ENCODE results near the gene DNAJB13. TPM values are rescaled to one million over a fixed set of nuclear protein-coding genes. Genes with fewer than 3 reads are reported as not detected.

DNAJB13 gene
- total RNA-seq, 4 donors from 2014 or later, result not detected

DNA sequence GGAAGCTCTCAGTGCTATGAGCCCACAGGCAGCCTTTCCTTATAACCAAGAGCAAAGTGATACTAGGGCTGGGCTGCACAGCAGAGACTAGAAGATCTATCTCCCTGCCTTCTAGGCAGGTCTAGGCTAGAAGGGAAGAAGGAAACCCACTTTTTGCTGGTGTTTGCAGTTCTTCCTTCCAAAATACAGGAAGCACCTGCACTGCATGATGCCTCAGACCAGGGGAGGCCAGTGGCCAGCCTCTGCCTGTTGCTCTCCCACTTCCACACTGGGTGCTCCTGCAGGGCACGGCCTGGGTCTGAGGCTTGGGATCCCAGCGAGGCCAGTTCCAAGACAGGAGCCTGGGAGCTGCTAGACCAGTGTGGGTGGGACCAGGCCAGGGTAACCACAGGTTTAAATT, 64.1 kb downstream of the DNAJB13 start:
- H3K36me3 ChIP-seq, result peaks cover 18% of the 10 kb centered on the region
- WGBS, result 80% methylated on average over 1 of the region's 2 CpGs
- H3K27ac ChIP-seq, result no peak overlapping the region
- no peaks in the 10 kb centered on the region for H3K9me3 ChIP-seq
- DNase-seq (ENCODE audit: low spot score in 2 of 2), result no peak
- peaks cover 50% of the 10 kb centered on the region for H3K4me1 ChIP-seq
- H3K4me3 ChIP-seq, result no peak overlapping the region
- H3K27me3 ChIP-seq, result no peaks in the 10 kb centered on the region
- no peak for TF ChIP-seq POLR2AphosphoS5 (IDR thresholded peaks at IDR 0.05)

DNA sequence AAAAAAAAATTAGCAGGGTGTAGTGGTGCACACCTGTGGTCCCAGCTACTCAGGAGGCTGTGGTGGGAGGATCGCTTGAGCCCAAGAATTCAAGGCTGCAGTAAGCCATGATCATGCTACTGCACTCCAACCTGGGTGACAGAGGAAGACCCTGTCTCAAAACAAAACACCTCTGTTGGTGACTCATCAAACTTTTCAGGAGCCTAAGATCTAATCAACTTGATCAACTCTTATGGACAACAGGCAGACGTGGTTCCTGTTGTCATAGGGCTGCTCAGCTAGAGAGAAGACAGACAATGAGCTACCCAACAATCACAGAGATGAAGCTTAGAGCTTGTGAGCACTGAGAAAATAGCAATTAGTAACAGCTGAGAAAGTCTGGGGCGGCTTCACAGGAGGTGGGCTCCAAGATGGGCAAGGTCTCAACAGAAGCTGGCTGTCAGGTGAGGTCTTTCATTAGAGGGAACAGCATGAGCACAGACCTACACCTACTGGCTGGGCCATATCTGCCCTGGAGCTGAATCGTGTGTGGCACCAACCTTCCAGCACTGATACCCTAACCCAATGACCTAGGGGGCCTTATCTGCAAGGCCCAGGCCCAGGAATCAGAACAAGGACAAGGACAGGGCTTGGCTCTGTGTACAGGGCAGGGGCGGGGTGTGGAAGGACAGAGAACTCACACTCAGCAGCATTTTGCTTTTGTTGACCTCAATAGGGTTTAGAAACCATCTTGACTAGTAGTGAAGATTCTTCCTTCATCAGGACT, 65.3 kb downstream of the DNAJB13 start:
- H3K4me1 ChIP-seq, result peaks cover 44% of the 10 kb centered on the region
- H3K9me3 ChIP-seq, result no peaks in the 10 kb centered on the region
- H3K27me3 ChIP-seq, result no peaks in the 10 kb centered on the region
- no peak overlapping the region for H3K4me3 ChIP-seq
- DNase-seq (ENCODE audit: low spot score in 2 of 2), result no peak
- 100% methylated on average over 4 of the region's 5 CpGs for WGBS
- no peak for TF ChIP-seq POLR2AphosphoS5 (IDR thresholded peaks at IDR 0.05)
- no peak for TF ChIP-seq POLR2A (IDR thresholded peaks at IDR 0.05)
- no peak for TF ChIP-seq EP300 (IDR thresholded peaks at IDR 0.05)
- TF ChIP-seq, protein P1, sequence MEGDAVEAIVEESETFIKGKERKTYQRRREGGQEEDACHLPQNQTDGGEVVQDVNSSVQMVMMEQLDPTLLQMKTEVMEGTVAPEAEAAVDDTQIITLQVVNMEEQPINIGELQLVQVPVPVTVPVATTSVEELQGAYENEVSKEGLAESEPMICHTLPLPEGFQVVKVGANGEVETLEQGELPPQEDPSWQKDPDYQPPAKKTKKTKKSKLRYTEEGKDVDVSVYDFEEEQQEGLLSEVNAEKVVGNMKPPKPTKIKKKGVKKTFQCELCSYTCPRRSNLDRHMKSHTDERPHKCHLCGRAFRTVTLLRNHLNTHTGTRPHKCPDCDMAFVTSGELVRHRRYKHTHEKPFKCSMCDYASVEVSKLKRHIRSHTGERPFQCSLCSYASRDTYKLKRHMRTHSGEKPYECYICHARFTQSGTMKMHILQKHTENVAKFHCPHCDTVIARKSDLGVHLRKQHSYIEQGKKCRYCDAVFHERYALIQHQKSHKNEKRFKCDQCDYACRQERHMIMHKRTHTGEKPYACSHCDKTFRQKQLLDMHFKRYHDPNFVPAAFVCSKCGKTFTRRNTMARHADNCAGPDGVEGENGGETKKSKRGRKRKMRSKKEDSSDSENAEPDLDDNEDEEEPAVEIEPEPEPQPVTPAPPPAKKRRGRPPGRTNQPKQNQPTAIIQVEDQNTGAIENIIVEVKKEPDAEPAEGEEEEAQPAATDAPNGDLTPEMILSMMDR (IDR thresholded peaks at IDR 0.05), result no peak
- no peak overlapping the region for H3K27ac ChIP-seq
- peaks cover 18% of the 10 kb centered on the region for H3K36me3 ChIP-seq

- WGBS, result 82% methylated on average over 3 of the region's 3 CpGs
- Histone ChIP-seq H3K36me3 (peaks cover 15% of the 10 kb centered on the region), H3K27ac (no peak overlapping the region), H3K4me3 (no peak overlapping the region), H3K27me3 (no peaks in the 10 kb centered on the region), H3K4me1 (peaks cover 34% of the 10 kb centered on the region), H3K9me3 (no peaks in the 10 kb centered on the region)
- TF ChIP-seq POLR2A (IDR thresholded peaks at IDR 0.05), result no peak
- TF ChIP-seq POLR2AphosphoS5 (IDR thresholded peaks at IDR 0.05), result no peak
- TF ChIP-seq, protein P1 (IDR thresholded peaks at IDR 0.05), result no peak
- TF ChIP-seq EP300 (IDR thresholded peaks at IDR 0.05), result no peak
- no peak for DNase-seq (ENCODE audit: low spot score in 2 of 2)
Measured at GRCh38 chr11:74017631-74018030, 66.8 kb downstream of the DNAJB13 start.

DNA sequence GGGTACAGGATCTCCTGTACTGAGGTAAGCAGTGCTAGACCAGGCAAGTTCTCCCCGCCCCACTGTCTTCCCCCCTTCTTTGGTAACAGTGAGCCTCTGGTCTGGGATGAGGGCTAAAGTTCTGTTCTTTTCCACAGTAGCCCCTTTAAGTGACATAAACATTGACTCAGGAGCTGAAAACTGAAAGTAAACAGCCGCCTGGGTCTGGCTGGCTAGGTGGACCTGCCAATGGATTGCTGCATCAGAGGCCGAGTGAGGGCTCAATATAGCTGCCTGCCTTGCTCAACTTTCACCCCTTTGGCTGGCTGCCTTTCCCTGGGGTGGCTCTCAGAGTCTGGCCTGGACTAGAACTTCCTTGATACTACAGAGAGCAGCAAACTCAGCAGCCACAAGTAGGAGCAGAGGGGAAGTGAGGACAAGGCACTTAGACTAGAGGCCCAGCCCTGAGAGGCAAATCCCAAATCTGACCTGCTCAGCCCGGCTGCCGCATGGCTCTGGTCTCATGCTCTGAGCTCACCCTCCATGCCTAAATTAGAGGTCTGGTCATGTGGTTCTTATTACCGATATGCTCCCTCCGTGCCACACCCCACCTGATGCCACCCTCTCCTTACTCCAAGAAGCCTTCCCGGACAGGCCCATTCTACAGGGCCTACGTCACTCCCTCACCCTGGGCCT, 67.6 kb downstream of the DNAJB13 start:
- H3K4me1 ChIP-seq, result peaks cover 34% of the 10 kb centered on the region
- H3K36me3 ChIP-seq, result peaks cover 10% of the 10 kb centered on the region
- peak overlapping the region; percentile 80 for H3K27ac ChIP-seq
- peak; percentile 91 to 93 for DNase-seq (ENCODE audit: low spot score in 2 of 2)
- TF ChIP-seq EP300 (IDR thresholded peaks at IDR 0.05) (no peak), POLR2A (IDR thresholded peaks at IDR 0.05) (no peak), POLR2AphosphoS5 (IDR thresholded peaks at IDR 0.05) (no peak)
- TF ChIP-seq, protein P1 (IDR thresholded peaks at IDR 0.05), result no peak
- H3K4me3 ChIP-seq, result no peak overlapping the region
- no peaks in the 10 kb centered on the region for H3K9me3 ChIP-seq
- 56% methylated on average over 9 of the region's 9 CpGs for WGBS
- no peaks in the 10 kb centered on the region for H3K27me3 ChIP-seq

- WGBS, result 58% methylated on average over 4 of the region's 4 CpGs
- TF ChIP-seq POLR2AphosphoS5 (IDR thresholded peaks at IDR 0.05), result no peak
- no peak for TF ChIP-seq POLR2A (IDR thresholded peaks at IDR 0.05)
- no peak for TF ChIP-seq EP300 (IDR thresholded peaks at IDR 0.05)
- TF ChIP-seq, protein P1 (IDR thresholded peaks at IDR 0.05), result no peak
- H3K27me3 ChIP-seq, result no peaks in the 10 kb centered on the region
- DNase-seq (ENCODE audit: low spot score in 2 of 2), result no peak
- peak overlapping the region; percentile 80 for H3K27ac ChIP-seq
- peaks cover 8% of the 10 kb centered on the region for H3K36me3 ChIP-seq
- H3K4me1 ChIP-seq, result peaks cover 34% of the 10 kb centered on the region
- H3K9me3 ChIP-seq, result no peaks in the 10 kb centered on the region
- no peak overlapping the region for H3K4me3 ChIP-seq
Measured at GRCh38 chr11:74019104-74019738, 68.4 kb downstream of the DNAJB13 start.
